HFFc6 (cell line): Measurements from ENCODE around the gene PIGW. TPM values are rescaled to one million over a fixed set of nuclear protein-coding genes. Genes with fewer than 3 reads are reported as not detected.
A peak's percentile ranks its signal among the peaks of the same experiment; 100 is the strongest.

ENCODE experiments used
- DNase-seq: peaks from one replicate; pipeline ENCODE4 v3.0.0-alpha.2; 2018
- H3K27ac Mint-ChIP-seq: 2 replicates; pipeline ENCODE4 v1.8.0; 2020; ENCODE audit warnings: mild to moderate bottlenecking, mixed read lengths
- H3K27me3 Mint-ChIP-seq: 2 replicates; pipeline ENCODE4 v1.8.0; 2021; ENCODE audit warnings: mild to moderate bottlenecking, moderate library complexity, mixed read lengths; ENCODE audit not compliant: insufficient read depth
- H3K36me3 Mint-ChIP-seq: 2 replicates; pipeline ENCODE4 v1.8.0; 2021; ENCODE audit warnings: low read depth, mixed read lengths
- H3K4me1 Mint-ChIP-seq: 2 replicates; pipeline ENCODE4 v1.8.0; 2020; ENCODE audit warnings: low read depth, mixed read lengths
- H3K4me3 Mint-ChIP-seq: 2 replicates; pipeline ENCODE4 v1.8.0; 2020; ENCODE audit warnings: mild to moderate bottlenecking, moderate library complexity, mixed read lengths
- H3K9me3 Mint-ChIP-seq: 2 replicates; pipeline ENCODE4 v1.8.0; 2020; ENCODE audit warnings: mild to moderate bottlenecking, mixed read lengths
- CTCF ChIP-seq: fragments of 200-600 bp; sonication (generic); IDR thresholded peaks from 2 replicates; pipeline ENCODE4 v1.5.0; 2021; ENCODE audit warnings: antibody characterized with exemption, mild to moderate bottlenecking
- total RNA-seq, 6 experiments: library from RNA; stranded (reverse); fragmentation: NEBNext Ultra II Directional; extraction: Animal tissue kit (Norgen Biotek cat#: 25700); gene quantifications; 2 replicates in 1 of 6; 3 replicates in 5 of 6; pipeline ENCODE4 v1.2.3, GENCODE V29; 2021

The PIGW gene
- total RNA-seq, 6 experiments from 2014 or later: 12.0 to 15.1 (median 12.5) TPM

- Mint-ChIP-seq H3K4me1 (peaks cover 33% of the 10 kb centered on the region), H3K27me3 (peaks cover 2% of the 10 kb centered on the region; the same call in 1 of the 2 replicates), H3K4me3 (no peak overlapping the region; the same call in 1 of the 2 replicates), H3K36me3 (peaks cover 42% of the 10 kb centered on the region), H3K27ac (0 out of 2 replicates have a peak overlapping the region, but pooled peaks have one; percentile 18), H3K9me3 (peaks cover 6% of the 10 kb centered on the region)
- no peak for TF ChIP-seq CTCF
- DNase-seq: no peak
Measured at GRCh38 chr17:36532435-36532975, 2.3 kb upstream of the PIGW start.

- peaks cover 25% of the 10 kb centered on the region for H3K4me1 Mint-ChIP-seq
- peak; percentile 81 for TF ChIP-seq CTCF
- H3K36me3 Mint-ChIP-seq: peaks cover 43% of the 10 kb centered on the region
- H3K9me3 Mint-ChIP-seq: peaks cover 6% of the 10 kb centered on the region
- H3K27ac Mint-ChIP-seq: peak overlapping the region; percentile 99
- H3K4me3 Mint-ChIP-seq: peak overlapping the region; percentile 95
- DNase-seq: peak; percentile 43
- peaks cover 2% of the 10 kb centered on the region; the same call in 1 of the 2 replicates for H3K27me3 Mint-ChIP-seq
Measured at GRCh38 chr17:36533935-36534839, 600 bp upstream of the PIGW start.

DNA sequence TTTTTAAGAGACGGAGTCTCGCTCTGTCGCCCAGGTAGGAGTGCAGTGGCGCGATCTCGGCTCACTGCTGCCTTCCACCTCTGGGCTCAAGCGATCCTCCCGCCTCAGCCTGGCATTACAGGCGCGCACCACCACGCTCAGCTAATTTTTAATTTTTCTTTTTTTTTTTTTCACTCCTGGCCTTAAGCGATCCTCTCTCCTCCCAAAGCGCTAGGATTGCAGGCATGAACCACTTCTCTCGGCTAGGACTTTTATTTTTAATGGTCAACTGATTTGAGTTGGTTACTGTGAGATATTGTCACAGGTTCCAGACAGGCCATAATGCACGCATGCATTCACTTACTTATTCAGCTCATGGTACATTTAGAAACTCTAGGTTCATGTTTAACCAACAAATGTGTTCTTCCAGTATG is 888 bp downstream of the PIGW start:
- Mint-ChIP-seq H3K36me3 (peaks cover 49% of the 10 kb centered on the region), H3K4me3 (peak overlapping the region; percentile 95), H3K27me3 (peaks cover 2% of the 10 kb centered on the region; the same call in 1 of the 2 replicates), H3K27ac (peak overlapping the region; percentile 99), H3K9me3 (peaks cover 6% of the 10 kb centered on the region), H3K4me1 (peaks cover 18% of the 10 kb centered on the region)
- TF ChIP-seq CTCF: no peak
- no peak for DNase-seq

DNA sequence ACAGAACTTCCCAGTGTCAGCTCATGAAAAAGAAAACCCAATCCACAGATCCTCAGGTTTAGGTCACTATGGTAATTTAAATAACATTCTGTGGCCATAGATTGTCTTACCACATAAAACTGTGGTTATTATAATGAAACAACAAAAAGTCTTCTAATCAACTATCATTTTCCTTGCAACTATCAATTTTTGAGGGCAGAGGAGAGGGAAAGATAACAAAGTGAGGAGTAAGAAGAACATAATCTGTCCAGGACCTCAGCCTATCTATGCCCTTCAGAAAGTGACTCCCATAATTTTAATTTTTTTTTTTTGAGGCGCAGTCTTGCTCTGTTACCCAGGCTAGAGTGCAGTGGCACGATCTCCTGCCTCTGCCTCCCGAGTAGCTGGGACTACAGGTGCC is 5.9 kb downstream of the PIGW start:
- Mint-ChIP-seq H3K4me3 (no peak overlapping the region), H3K4me1 (peaks cover 4% of the 10 kb centered on the region; the same call in 1 of the 2 replicates), H3K27ac (no peak overlapping the region), H3K36me3 (peaks cover 32% of the 10 kb centered on the region), H3K27me3 (peaks cover 7% of the 10 kb centered on the region), H3K9me3 (peaks cover 5% of the 10 kb centered on the region)
- no peak for DNase-seq
- TF ChIP-seq CTCF: no peak

DNA sequence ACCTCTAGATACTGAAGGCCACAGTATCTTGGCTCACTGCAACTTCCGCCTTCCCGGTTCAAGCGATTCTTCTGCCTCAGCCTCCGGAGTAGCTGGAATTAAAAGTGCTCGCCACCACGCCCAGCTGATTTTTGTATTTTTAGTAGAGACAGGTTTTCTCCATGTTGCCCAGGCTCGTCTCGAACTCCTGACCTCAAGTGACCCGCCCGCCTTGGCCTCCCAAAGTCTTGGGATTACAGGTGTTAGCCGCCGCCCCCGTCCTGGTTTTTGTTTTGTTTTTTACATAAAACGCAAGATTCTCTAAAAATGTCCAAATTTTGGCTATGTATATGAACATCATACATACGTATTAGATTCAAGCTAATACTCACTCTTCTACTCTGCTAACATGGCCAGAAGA is 8.0 kb downstream of the PIGW start:
- peaks cover 7% of the 10 kb centered on the region for H3K27me3 Mint-ChIP-seq
- peaks cover 37% of the 10 kb centered on the region for H3K36me3 Mint-ChIP-seq
- no peak for DNase-seq
- H3K27ac Mint-ChIP-seq: no peak overlapping the region
- H3K4me1 Mint-ChIP-seq: peaks cover 11% of the 10 kb centered on the region
- TF ChIP-seq CTCF: no peak
- no peaks in the 10 kb centered on the region for H3K9me3 Mint-ChIP-seq
- H3K4me3 Mint-ChIP-seq: peak overlapping the region; percentile 99; the same call in 1 of the 2 replicates
